IMR-90 (cell line): ENCODE data around the gene KCNK5. TPM values are rescaled to one million over a fixed set of nuclear protein-coding genes. Genes with fewer than 3 reads are reported as not detected.

ENCODE experiments used
- ATAC-seq: fragments of 200-7000 bp; cut with Tn5 transposase; 2 replicates; pipeline ENCODE4 v1.9.1; 2020; ENCODE audit warnings: low read depth, mild to moderate bottlenecking, moderate library complexity
- BruUV-seq: library from RNA; stranded (reverse); fragments of 400-500 nt; replicated peaks from 2 replicates; lab custom pipeline; 2021; lab: Mats Ljungman, UMichigan
- CTCF ChIA-PET: fragments of 300-600 bp; formaldehyde crosslinking; extraction: SDS; loops from one replicate; lab custom pipeline; 2021; ENCODE audit warnings: antibody characterized with exemption; lab: Yijun Ruan, JAX
- POLR2A ChIA-PET: fragments of 300-600 bp; sonication (Branson Sonifier 250); formaldehyde crosslinking; loops from one replicate; lab custom pipeline; 2022; ENCODE audit warnings: antibody characterized with exemption; ENCODE audit not compliant: unreplicated experiment; lab: Charles Lee
- DNase-seq: peaks from one replicate; pipeline ENCODE4 v3.0.0; 2013
- H2AFZ ChIP-seq: replicated peaks from 2 replicates; pipeline ENCODE3; 2013; ENCODE audit warnings: low read length, mild to moderate bottlenecking; ENCODE audit not compliant: poor library complexity
- H2AK5ac ChIP-seq: 2 replicates; pipeline ENCODE4 v1.6.1; 2013; ENCODE audit warnings: low read depth, low read length, inconsistent platforms
- H2AK9ac ChIP-seq: replicated peaks from 2 replicates; pipeline ENCODE3; 2013; ENCODE audit warnings: mild to moderate bottlenecking, low read depth, low read length, moderate library complexity; ENCODE audit not compliant: poor library complexity
- H2BK120ac ChIP-seq: 2 replicates; pipeline ENCODE4 v1.6.1; 2013; ENCODE audit warnings: low read depth, low read length, inconsistent platforms
- H2BK15ac ChIP-seq: 3 replicates; pipeline ENCODE4 v1.6.1; 2013; ENCODE audit warnings: low read depth, low read length, inconsistent platforms
- H2BK20ac ChIP-seq: 2 replicates; pipeline ENCODE4 v1.6.1; 2013; ENCODE audit warnings: low read depth, mild to moderate bottlenecking, inconsistent platforms, low read length, moderate library complexity
- H2BK5ac ChIP-seq: 2 replicates; pipeline ENCODE4 v1.6.1; 2013; ENCODE audit warnings: mild to moderate bottlenecking, low read depth, low read length, inconsistent platforms; ENCODE audit not compliant: poor library complexity, severe bottlenecking
- H3K14ac ChIP-seq: replicated peaks from 2 replicates; pipeline ENCODE4 v1.6.1; 2013; ENCODE audit warnings: low read depth, low read length, inconsistent platforms
- H3K18ac ChIP-seq: 2 replicates; pipeline ENCODE4 v1.6.1; 2013; ENCODE audit warnings: low read depth, low read length, control low read depth
- H3K23ac ChIP-seq: 2 replicates; pipeline ENCODE4 v1.6.1; 2013; ENCODE audit warnings: low read depth, low read length, inconsistent platforms
- H3K27ac ChIP-seq: 2 replicates; pipeline ENCODE4 v1.5.1; 2013; ENCODE audit warnings: mild to moderate bottlenecking, control low read depth, low read length; ENCODE audit not compliant: insufficient read depth
- H3K27me3 ChIP-seq: 2 replicates; pipeline ENCODE4 v1.6.1; 2013; ENCODE audit warnings: low read length; ENCODE audit not compliant: control insufficient read depth, insufficient read depth
- H3K36me3 ChIP-seq: 2 replicates; pipeline ENCODE4 v1.6.1; 2013; ENCODE audit warnings: low read length, mixed read lengths; ENCODE audit not compliant: control insufficient read depth, insufficient read depth
- H3K4ac ChIP-seq: 2 replicates; pipeline ENCODE4 v1.6.1; 2013; ENCODE audit warnings: low read depth, low read length, inconsistent platforms
- H3K4me1 ChIP-seq: 2 replicates; pipeline ENCODE4 v1.6.1; 2013; ENCODE audit warnings: low read length, mixed read lengths; ENCODE audit not compliant: control insufficient read depth, insufficient read depth
- H3K4me2 ChIP-seq: 2 replicates; pipeline ENCODE4 v1.6.1; 2013; ENCODE audit warnings: low read depth, mild to moderate bottlenecking, control low read depth, low read length, moderate library complexity
- H3K4me3 ChIP-seq: 2 replicates; pipeline ENCODE4 v1.5.1; 2013; ENCODE audit warnings: low read depth, mild to moderate bottlenecking, control low read depth, low read length, moderate library complexity; ENCODE audit not compliant: insufficient read depth
- H3K56ac ChIP-seq: 2 replicates; pipeline ENCODE4 v1.6.1; 2013; ENCODE audit warnings: low read length, inconsistent platforms; ENCODE audit not compliant: insufficient read depth; ENCODE audit errors: extremely low read depth
- H3K79me1 ChIP-seq, 2 experiments: 2 replicates each; pipeline ENCODE4 v1.6.1; 2013; ENCODE audit warnings: low read length in 2 of 2, inconsistent platforms in 1 of 2, low read depth in 1 of 2
- H3K9ac ChIP-seq: 2 replicates; pipeline ENCODE4 v1.6.1; 2013; ENCODE audit warnings: low read depth, low read length, control low read depth
- H3K9me1 ChIP-seq: 2 replicates; pipeline ENCODE4 v1.6.1; 2013; ENCODE audit warnings: low read length, inconsistent platforms; ENCODE audit not compliant: insufficient read depth
- H3K9me3 ChIP-seq: 2 replicates; pipeline ENCODE4 v1.6.1; 2013; ENCODE audit warnings: low read length; ENCODE audit not compliant: control insufficient read depth, insufficient read depth
- H4K20me1 ChIP-seq: 2 replicates; pipeline ENCODE4 v1.6.1; 2013; ENCODE audit warnings: low read length, inconsistent platforms; ENCODE audit not compliant: insufficient read depth
- H4K5ac ChIP-seq: 2 replicates; pipeline ENCODE4 v1.6.1; 2013; ENCODE audit warnings: mild to moderate bottlenecking, low read depth, low read length, control low read depth
- H4K8ac ChIP-seq, 2 experiments: 2 replicates each; pipeline ENCODE4 v1.6.1; 2013; ENCODE audit warnings: low read depth in 2 of 2, low read length in 2 of 2, control low read depth in 1 of 2, inconsistent platforms in 1 of 2
- H4K91ac ChIP-seq: 2 replicates; pipeline ENCODE4 v1.6.1; 2013; ENCODE audit warnings: low read depth, low read length, inconsistent platforms; ENCODE audit not compliant: insufficient read depth
- BHLHE40 ChIP-seq: fragments of 150-350 bp; IDR thresholded peaks from 2 replicates; pipeline ENCODE4 v1.6.1; 2016; ENCODE audit warnings: mild to moderate bottlenecking, low read depth, low read length
- CEBPB ChIP-seq: IDR thresholded peaks from 2 replicates; pipeline ENCODE4 v1.6.1; 2012; ENCODE audit warnings: low read depth, low read length, improper control_type of control experiment
- CHD1 ChIP-seq: IDR thresholded peaks from 2 replicates; pipeline ENCODE4 v1.6.1; 2012; ENCODE audit warnings: low read depth, low read length, improper control_type of control experiment
- ELK1 ChIP-seq: fragments of 150-350 bp; IDR thresholded peaks from 2 replicates; pipeline ENCODE4 v1.6.1; 2016; ENCODE audit warnings: low read depth, mild to moderate bottlenecking, low read length, moderate library complexity, borderline replicate concordance
- FOS ChIP-seq: fragments of 150-350 bp; IDR thresholded peaks from 2 replicates; pipeline ENCODE4 v1.6.1; 2016; ENCODE audit warnings: low read depth, low read length
- MAFK ChIP-seq: IDR thresholded peaks from 2 replicates; pipeline ENCODE4 v1.6.1; 2012; ENCODE audit warnings: low read depth, low read length, improper control_type of control experiment
- MAZ ChIP-seq: IDR thresholded peaks from 2 replicates; pipeline ENCODE4 v1.6.1; 2012; ENCODE audit warnings: low read depth, mild to moderate bottlenecking, low read length, improper control_type of control experiment, moderate library complexity, borderline replicate concordance
- NFE2L2 ChIP-seq: fragments of 150-350 bp; IDR thresholded peaks from 2 replicates; pipeline ENCODE4 v1.6.1; 2016; ENCODE audit warnings: low read depth, mild to moderate bottlenecking, low read length
- POLR2A ChIP-seq: IDR thresholded peaks from 2 replicates; pipeline ENCODE4 v1.6.1; 2012; ENCODE audit warnings: mild to moderate bottlenecking, low read depth, low read length
- RAD21 ChIP-seq: IDR thresholded peaks from 2 replicates; pipeline ENCODE4 v1.6.1; 2012; ENCODE audit warnings: low read length, improper control_type of control experiment
- RCOR1 ChIP-seq: IDR thresholded peaks from 2 replicates; pipeline ENCODE4 v1.6.1; 2012; ENCODE audit warnings: mild to moderate bottlenecking, low read length, improper control_type of control experiment; ENCODE audit not compliant: insufficient replicate concordance
- RFX5 ChIP-seq: IDR thresholded peaks from 2 replicates; pipeline ENCODE4 v1.8.0; 2012; ENCODE audit warnings: low read depth, mild to moderate bottlenecking, low read length, moderate library complexity
- SMC3 ChIP-seq: fragments of 150-350 bp; IDR thresholded peaks from 2 replicates; pipeline ENCODE4 v1.6.1; 2016; ENCODE audit warnings: low read depth, mild to moderate bottlenecking, antibody characterized with exemption, low read length, moderate library complexity
- USF2 ChIP-seq: fragments of 150-350 bp; IDR thresholded peaks from 2 replicates; pipeline ENCODE4 v1.6.1; 2017; ENCODE audit warnings: mild to moderate bottlenecking, antibody characterized with exemption, low read length, low read depth
- WGBS, 2 experiments: methylation state at CpG; one replicate each; pipeline versions ENCODE4 v1.1.5 to v1.1.7; 2013; ENCODE audit warnings: missing lambda C conversion rate in 2 of 2; ENCODE audit not compliant: insufficient read length in 1 of 2; ENCODE audit errors: extremely low coverage in 2 of 2; 5-methylcytosine and 5-hydroxymethylcytosine counted together
- dilution Hi-C: fragments of 300-500 bp; cut with HindIII; formaldehyde crosslinking; loops from one replicate; pipeline ENCODE4 v1.14.3; 2018; ENCODE audit warnings: low sequenced_read_pairs; ENCODE audit not compliant: unreplicated experiment
- in situ Hi-C: fragments of 300-500 bp; cut with MboI; formaldehyde crosslinking; loops from 3 replicates; pipeline ENCODE4 v1.14.3; 2019; ENCODE audit warnings: low sequenced_read_pairs, inconsistent platforms, mixed read lengths
- intact Hi-C: fragments of 100-400 bp; cut with micrococcal nuclease; formaldehyde crosslinking; loops from 2 replicates; pipeline ENCODE4 v1.10.0; 2022
- polyA plus RNA-seq, 3 experiments: library from polyadenylated mRNA; depleted of rRNA; stranded (reverse); fragments of >200 nt; gene quantifications; 2 replicates each; pipeline ENCODE4 v1.2.3, GENCODE V29; 2012; ENCODE audit warnings: low replicate concordance in 1 of 3
- total RNA-seq: library from RNA; depleted of rRNA; stranded (reverse); fragments of >200 nt; gene quantifications from 2 replicates; pipeline ENCODE4 v1.2.3, GENCODE V29; 2012
- TF ChIP-seq, protein P1 (sequence below): conservative IDR thresholded peaks from 2 replicates; pipeline ENCODE4 v1.5.1; 2012; ENCODE audit warnings: mild to moderate bottlenecking, low read depth, low read length, improper control_type of control experiment

The KCNK5 gene
- total and polyA plus RNA-seq, 2 of the 4 experiments (the other 2 are of a cell fraction): not detected

DNA sequence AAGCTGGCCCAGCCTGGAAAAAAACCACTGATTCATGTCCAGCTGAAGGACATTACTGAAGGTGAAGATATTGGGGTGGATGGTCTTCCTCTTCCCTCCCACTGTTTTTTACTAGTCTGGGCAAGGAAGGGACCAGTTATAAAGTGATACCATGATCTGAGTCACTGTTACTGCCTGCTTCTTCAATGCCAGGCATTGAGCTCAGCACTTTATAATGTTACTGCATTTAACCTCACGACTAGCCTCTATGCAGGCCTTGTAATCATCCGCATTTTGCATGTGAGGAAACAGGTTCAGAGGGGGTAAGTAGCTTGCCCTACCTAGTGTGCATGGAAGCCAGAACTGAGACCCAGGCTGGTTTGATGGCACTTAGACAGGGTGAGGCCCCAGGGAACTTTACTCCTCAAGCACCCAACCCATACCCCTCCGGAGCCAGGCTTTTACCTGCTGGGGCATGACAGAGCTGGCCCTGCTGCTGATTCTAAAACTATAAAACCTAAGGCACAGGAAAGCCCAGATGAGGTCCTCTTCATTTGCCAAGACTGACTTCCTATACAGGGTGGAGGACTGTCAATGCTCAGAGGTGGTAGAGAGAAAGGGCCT, 11.0 kb upstream of the KCNK5 start:
- Histone ChIP-seq H2BK5ac (no peak overlapping the region), H3K4ac (no peak overlapping the region), H3K27me3 (no peaks in the 10 kb centered on the region), H2BK15ac (no peak overlapping the region), H3K23ac (no peak overlapping the region), H3K36me3 (no peaks in the 10 kb centered on the region), H4K20me1 (no peaks in the 10 kb centered on the region), H2BK20ac (no peak overlapping the region), H2AFZ (no peak overlapping the region), H3K4me1 (no peaks in the 10 kb centered on the region), H3K9me3 (no peaks in the 10 kb centered on the region), H2AK5ac (no peak overlapping the region), H2AK9ac (no peak overlapping the region), H3K4me2 (no peak overlapping the region), H3K79me1 (no peaks in the 10 kb centered on the region), H3K9me1 (no peaks in the 10 kb centered on the region), H3K27ac (no peak overlapping the region), H2BK120ac (no peak overlapping the region), H3K56ac (no peak overlapping the region), H4K5ac (no peak overlapping the region), H3K4me3 (no peak overlapping the region), H3K18ac (no peak overlapping the region), H4K8ac (no peak overlapping the region), H4K91ac (no peak overlapping the region), H3K14ac (no peak overlapping the region), H3K9ac (no peak overlapping the region)
- no TSS peak for BruUV-seq
- DNase-seq (no peak), ATAC-seq (no peak)
- TF ChIP-seq, protein P1, sequence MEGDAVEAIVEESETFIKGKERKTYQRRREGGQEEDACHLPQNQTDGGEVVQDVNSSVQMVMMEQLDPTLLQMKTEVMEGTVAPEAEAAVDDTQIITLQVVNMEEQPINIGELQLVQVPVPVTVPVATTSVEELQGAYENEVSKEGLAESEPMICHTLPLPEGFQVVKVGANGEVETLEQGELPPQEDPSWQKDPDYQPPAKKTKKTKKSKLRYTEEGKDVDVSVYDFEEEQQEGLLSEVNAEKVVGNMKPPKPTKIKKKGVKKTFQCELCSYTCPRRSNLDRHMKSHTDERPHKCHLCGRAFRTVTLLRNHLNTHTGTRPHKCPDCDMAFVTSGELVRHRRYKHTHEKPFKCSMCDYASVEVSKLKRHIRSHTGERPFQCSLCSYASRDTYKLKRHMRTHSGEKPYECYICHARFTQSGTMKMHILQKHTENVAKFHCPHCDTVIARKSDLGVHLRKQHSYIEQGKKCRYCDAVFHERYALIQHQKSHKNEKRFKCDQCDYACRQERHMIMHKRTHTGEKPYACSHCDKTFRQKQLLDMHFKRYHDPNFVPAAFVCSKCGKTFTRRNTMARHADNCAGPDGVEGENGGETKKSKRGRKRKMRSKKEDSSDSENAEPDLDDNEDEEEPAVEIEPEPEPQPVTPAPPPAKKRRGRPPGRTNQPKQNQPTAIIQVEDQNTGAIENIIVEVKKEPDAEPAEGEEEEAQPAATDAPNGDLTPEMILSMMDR: no peak
- TF ChIP-seq SMC3: no peak
- no peak for TF ChIP-seq CHD1
- no peak for TF ChIP-seq POLR2A
- no peak for TF ChIP-seq MAFK
- TF ChIP-seq ELK1: no peak
- no peak for TF ChIP-seq BHLHE40
- TF ChIP-seq MAZ: no peak
- no peak for TF ChIP-seq USF2
- TF ChIP-seq NFE2L2: no peak
- TF ChIP-seq FOS: no peak
- TF ChIP-seq CEBPB: no peak
- TF ChIP-seq RCOR1: no peak
- no peak for TF ChIP-seq RFX5
- no peak for TF ChIP-seq RAD21
- intact Hi-C loops (no loop called here), in situ Hi-C loops (no loop called here), dilution Hi-C loops (no loop called here)
- ChIA-PET CTCF (no interaction called here), POLR2A (no interaction called here)
- no CpG with 5 or more reads among the region's 3 CpGs for WGBS, 2 experiments
